ENCODE measurements around the gene UBE2J1. TPM values are rescaled to one million over a fixed set of nuclear protein-coding genes. Genes with fewer than 3 reads are reported as not detected.
"Not testable (repeated sequence)": the region's sequence is repeated elsewhere in the genome, so short reads cannot be mapped to it uniquely, and the experiment has no call there.

UBE2J1 gene
- total RNA-seq, 2 experiments from 2014 or later = 18.7 to 21.7 TPM

DNA sequence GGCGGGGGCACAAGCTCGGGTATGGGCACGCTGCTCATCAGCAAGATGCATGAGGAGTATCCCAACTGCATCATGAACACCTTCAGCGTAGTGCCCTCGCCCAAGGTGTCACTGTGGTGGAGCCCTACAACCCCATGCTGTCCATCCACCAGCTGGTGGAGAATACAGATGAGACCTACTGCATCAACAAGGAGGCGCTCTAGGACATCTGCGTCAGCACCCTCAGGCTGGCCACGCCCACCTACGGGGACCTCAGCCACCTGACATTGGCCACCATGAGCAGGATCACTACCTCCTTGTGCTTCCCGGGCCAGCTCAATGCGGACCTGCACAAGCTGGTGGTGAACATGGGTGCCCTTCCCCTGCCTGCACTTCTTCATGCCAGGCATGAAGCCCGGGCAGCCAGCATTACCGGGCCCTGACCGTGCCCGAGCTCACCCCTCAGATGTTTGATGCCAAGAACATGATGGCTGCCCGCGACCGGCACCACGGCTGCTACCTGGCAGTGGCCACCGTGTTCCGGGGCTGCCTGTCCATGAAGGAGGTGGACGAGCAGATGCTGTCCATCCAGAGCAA, 50.2 kb downstream of the UBE2J1 start:
- no peaks in the 10 kb centered on the region for H3K36me3 Mint-ChIP-seq (ENCODE audit: low read depth)
- ChIA-PET CTCF (no interaction called here), POLR2A (no interaction called here)
- intact Hi-C loops (cut with DNase I, micrococcal nuclease) = no loop called here
- H3K27ac Mint-ChIP-seq = no peak overlapping the region
- no peak for DNase-seq
- peaks cover 21% of the 10 kb centered on the region for H3K4me1 Mint-ChIP-seq
- H3K9me3 Mint-ChIP-seq (ENCODE audit: low read depth) = no peaks in the 10 kb centered on the region
- no peaks in the 10 kb centered on the region for H3K27me3 Mint-ChIP-seq
- H3K4me3 Mint-ChIP-seq = no peak overlapping the region
- ATAC-seq = no peak

DNA sequence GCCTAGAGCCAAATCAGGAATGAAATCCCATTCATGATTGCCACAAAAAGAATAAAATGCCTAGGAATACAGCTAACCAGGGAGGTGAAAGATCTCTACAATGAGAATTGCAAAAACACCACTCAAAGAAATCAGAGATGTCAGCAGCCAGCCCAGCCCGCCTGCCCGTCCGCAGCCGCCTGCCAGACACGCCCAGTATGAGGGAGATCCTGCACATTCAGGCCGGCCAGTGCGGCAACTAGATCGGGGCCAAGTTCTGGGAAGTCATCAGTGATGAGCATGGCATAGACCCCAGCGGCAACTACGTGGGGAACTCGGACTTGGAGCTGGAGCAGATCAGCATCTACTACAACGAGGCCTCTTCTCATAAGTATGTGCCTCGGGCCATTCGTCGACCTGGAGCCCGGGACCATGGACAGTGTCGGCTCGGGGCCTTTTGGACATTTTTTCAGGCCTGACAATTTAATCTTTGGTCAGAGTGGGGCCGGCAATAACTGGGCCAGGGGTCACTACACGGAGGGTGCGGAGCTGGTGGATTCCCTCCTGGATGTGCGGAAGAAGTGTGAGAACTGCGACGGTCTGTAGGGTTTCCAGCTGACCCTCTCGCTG, 50.8 kb downstream of the UBE2J1 start:
- ChIA-PET CTCF (no interaction called here), POLR2A (no interaction called here)
- Mint-ChIP-seq H3K4me3 (no peak overlapping the region), H3K4me1 (peaks cover 21% of the 10 kb centered on the region), H3K36me3 (ENCODE audit: low read depth) (no peaks in the 10 kb centered on the region), H3K27ac (no peak overlapping the region), H3K27me3 (no peaks in the 10 kb centered on the region), H3K9me3 (ENCODE audit: low read depth) (no peaks in the 10 kb centered on the region)
- intact Hi-C loops (cut with DNase I, micrococcal nuclease) = no loop called here
- ATAC-seq (no peak), DNase-seq (no peak)

DNA sequence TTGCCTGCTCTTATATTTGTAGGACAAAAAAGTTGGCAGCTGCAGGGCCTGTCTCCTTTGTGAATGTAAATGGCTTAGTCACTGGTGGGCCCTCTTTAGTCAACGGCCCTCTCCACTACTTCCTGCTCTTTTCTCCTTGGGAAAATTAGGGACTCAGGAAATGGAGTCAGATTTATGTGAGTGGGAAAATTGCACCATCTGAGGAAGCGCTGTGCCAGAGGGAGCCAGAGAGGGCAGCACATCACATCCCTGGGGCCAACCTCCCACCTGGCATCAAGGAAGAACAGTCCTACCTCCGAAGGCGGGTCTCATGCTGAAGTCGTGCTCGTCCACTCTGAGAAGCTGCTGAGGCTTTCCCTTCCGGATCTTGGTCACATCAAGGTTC, 53.1 kb downstream of the UBE2J1 start:
- Mint-ChIP-seq H3K9me3 (ENCODE audit: low read depth) (no peaks in the 10 kb centered on the region), H3K4me1 (peaks cover 21% of the 10 kb centered on the region), H3K27me3 (no peaks in the 10 kb centered on the region), H3K27ac (no peak overlapping the region), H3K4me3 (no peak overlapping the region), H3K36me3 (ENCODE audit: low read depth) (no peaks in the 10 kb centered on the region)
- DNase-seq = no peak
- intact Hi-C loops (cut with DNase I, micrococcal nuclease) = loop anchor here (2.0 kb wide), 2 partner anchors 53 to 155 kb away; partner anchors contain the start of gene UBE2J1 (in 1 of the 2)
- ChIA-PET POLR2A (no interaction called here), CTCF (no interaction called here)
- no peak for ATAC-seq

DNA sequence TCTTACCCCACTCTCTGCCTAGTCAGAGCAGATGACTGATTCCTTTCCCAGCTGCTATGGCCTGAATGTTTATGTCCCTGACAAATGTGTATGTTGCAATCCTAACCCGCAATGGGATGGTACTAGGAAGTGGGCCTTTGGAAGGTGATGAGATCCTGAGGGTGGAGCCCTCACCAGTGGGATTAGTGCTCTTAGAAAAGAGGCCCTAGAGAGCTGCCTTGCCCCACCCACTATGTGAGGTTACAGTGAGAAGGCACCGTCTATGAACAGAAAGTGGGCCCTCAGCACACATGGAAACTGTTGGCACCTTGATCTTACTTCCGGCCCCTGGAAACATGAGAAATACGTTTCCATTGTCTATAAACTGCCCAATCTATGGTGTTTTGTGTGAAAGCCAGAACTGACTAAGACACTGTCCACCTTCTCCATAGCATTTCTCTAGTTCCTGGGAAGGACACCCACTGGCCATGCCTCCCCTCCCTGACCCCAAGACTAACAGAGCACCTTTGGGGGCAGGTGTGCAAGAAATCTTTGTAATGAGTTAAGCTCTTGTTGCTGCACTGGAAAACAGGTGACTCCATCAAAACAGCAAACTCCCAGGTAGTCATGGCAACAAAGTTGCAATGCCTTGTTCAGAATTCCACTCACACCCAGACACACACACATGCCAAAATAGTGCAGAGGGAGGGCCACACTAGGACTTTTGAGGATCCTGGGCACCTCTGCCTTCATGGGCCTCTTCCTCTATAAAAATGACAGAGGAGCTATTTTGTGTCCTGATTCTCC, 53.6 kb downstream of the UBE2J1 start:
- Mint-ChIP-seq H3K27ac (peak overlapping the region; percentile 72), H3K36me3 (ENCODE audit: low read depth) (no peaks in the 10 kb centered on the region), H3K4me3 (no peak overlapping the region), H3K9me3 (ENCODE audit: low read depth) (no peaks in the 10 kb centered on the region), H3K27me3 (no peaks in the 10 kb centered on the region), H3K4me1 (peaks cover 21% of the 10 kb centered on the region)
- ChIA-PET CTCF (interaction anchor here (0.9 to 1.5 kb wide), 3 partner anchors 21 to 155 kb away, joined by 3 to 5 read pairs (median 4); no protein-coding TSS in a partner anchor), POLR2A (interaction anchor here (1.4 kb wide), 1 partner anchor 154 kb away, joined by 4 read pairs; no protein-coding TSS in a partner anchor)
- DNase-seq (peak; percentile 72), ATAC-seq (peak; percentile 72)
- intact Hi-C loops (cut with DNase I, micrococcal nuclease) = loop anchor here (1.0 to 2.0 kb wide), 4 partner anchors 53 to 219 kb away; partner anchors contain the start of genes UBE2J1 (in 2 of the 2) and PNRC1 (in 1 of the 2)

DNA sequence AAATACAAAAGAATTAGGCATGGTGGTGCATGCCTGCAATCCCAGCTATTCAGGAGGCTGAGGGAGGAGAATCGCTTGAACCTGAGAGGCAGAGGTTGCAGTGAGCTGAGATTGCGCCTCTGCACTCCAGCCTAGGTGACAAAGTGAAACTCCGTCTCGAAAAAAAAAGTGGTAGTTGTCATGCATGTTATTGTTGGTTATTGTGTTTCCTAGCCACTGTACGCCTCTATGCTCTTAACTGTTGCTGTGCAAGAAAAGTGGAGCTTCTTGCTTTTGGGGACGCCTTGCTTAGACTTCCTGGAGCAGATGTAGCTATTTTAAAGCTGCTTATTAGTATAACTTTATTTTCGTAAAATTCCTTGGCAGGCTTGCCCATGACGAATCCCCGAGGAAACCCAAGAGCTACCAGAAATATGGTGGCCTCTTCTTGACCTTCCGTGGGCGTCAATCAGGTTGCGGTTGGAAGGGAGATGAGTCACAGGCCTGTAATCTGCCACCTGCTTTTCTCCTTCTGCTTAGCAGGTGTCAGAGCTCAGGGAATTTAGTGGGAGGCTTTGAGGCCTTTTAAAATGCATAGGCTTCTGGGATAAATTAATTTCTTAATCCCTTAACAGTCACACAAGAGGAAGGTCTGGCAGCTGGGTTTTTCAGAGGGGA, 54.7 kb downstream of the UBE2J1 start:
- H3K27ac Mint-ChIP-seq = peak overlapping the region; percentile 72
- intact Hi-C loops (cut with DNase I, micrococcal nuclease) = loop anchor here (1.0 to 2.0 kb wide), 4 partner anchors 54 to 218 kb away; partner anchors contain the start of genes UBE2J1 (in 2 of the 2) and PNRC1 (in 1 of the 2)
- H3K4me3 Mint-ChIP-seq = peak overlapping the region; percentile 35
- DNase-seq (peak; percentile 85), ATAC-seq (peak; percentile 77)
- H3K4me1 Mint-ChIP-seq = peaks cover 21% of the 10 kb centered on the region
- H3K27me3 Mint-ChIP-seq = no peaks in the 10 kb centered on the region
- CTCF ChIA-PET = interaction anchor here (0.6 to 1.5 kb wide), 6 partner anchors 20 to 154 kb away, joined by 3 to 5 read pairs (median 3); no protein-coding TSS in a partner anchor
- no peaks in the 10 kb centered on the region for H3K36me3 Mint-ChIP-seq (ENCODE audit: low read depth)
- no peaks in the 10 kb centered on the region for H3K9me3 Mint-ChIP-seq (ENCODE audit: low read depth)
- POLR2A ChIA-PET = interaction anchor here (0.7 to 1.4 kb wide), 6 partner anchors 54 to 217 kb away, joined by 3 to 9 read pairs (median 4); partner anchors contain the start of genes PM20D2, PNRC1 and UBE2J1

DNA sequence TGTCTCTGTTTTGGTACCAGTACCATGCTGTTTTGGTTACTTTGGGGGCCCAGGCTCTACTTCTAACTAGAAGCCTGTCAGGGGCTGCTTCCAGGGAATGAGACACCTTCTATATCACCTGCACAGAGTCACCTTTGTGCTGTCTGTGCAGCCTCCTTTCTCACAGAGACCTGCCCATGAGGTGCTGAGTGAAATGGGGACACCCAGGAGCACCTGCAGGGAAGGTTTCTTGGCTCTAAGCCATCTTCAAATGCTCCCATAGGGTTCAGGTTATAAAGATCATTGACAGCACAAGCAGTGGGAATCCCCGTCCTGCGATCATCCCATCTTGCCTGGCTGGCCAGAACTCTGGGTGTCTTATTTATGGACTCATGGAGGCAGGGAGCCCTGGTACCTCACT, 56.5 kb downstream of the UBE2J1 start:
- H3K4me1 Mint-ChIP-seq = peaks cover 21% of the 10 kb centered on the region
- POLR2A ChIA-PET = no interaction called here
- H3K4me3 Mint-ChIP-seq = no peak overlapping the region
- no peaks in the 10 kb centered on the region for H3K9me3 Mint-ChIP-seq (ENCODE audit: low read depth)
- H3K27ac Mint-ChIP-seq = no peak overlapping the region
- intact Hi-C loops (cut with DNase I, micrococcal nuclease) = no loop called here
- H3K27me3 Mint-ChIP-seq = no peaks in the 10 kb centered on the region
- no peaks in the 10 kb centered on the region for H3K36me3 Mint-ChIP-seq (ENCODE audit: low read depth)
- DNase-seq (no peak), ATAC-seq (no peak)
- CTCF ChIA-PET = no interaction called here

DNA sequence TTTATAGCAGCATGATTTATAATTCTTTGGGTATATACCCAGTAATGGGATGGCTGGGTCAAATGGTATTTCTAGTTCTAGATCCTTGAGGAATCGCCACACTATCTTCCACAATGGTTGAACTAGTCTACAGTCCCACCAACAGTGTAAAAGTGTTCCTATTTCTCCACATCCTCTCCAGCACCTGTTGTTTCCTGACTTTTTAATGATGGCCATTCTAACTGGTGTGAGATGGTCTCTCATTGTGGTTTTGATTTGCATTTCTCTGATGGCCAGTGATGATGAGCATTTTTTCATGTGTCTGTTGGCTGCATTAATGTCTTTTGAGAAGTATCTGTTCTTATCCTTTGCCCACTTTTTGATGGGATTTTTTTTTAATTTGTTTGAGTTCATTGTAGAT, 57.4 kb downstream of the UBE2J1 start:
- CTCF ChIA-PET; H3K27ac Mint-ChIP-seq; H3K27me3 Mint-ChIP-seq; H3K36me3 Mint-ChIP-seq (ENCODE audit: low read depth); intact Hi-C loops (cut with DNase I, micrococcal nuclease); H3K4me3 Mint-ChIP-seq; POLR2A ChIA-PET; ATAC-seq; H3K9me3 Mint-ChIP-seq (ENCODE audit: low read depth); DNase-seq: not testable (repeated sequence)
- H3K4me1 Mint-ChIP-seq = peaks cover 21% of the 10 kb centered on the region

DNA sequence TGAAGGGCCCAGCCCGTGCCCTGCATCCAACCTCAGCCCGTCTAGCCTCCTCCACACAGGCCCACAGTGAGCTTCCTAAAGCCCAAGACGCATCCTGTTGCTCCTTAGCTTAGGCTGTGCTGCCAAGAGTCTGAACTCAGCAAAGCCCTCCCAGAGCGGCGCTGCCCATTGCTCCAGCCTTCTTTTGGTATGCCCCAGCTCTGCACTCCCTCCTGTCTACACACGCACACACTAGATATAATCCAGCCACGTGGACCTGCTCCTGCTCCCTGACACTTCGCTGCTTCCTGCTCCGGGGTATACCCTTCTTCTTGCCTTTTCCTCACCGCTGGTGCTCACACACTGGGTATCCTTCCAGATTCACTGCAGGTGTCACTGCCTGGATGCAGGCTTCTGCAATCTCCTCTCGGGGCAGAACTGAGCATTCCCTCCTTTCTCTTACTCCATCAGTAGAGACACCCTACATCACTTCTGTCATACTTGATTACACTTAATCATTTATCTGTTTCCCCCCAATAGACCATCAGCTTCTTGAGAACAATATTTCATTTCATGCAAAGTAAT, 61.2 kb downstream of the UBE2J1 start:
- ChIA-PET CTCF (interaction anchor here (1.5 kb wide), 1 partner anchor 8 kb away, joined by 4 read pairs; no protein-coding TSS in a partner anchor), POLR2A (interaction anchor here (0.7 kb wide), 1 partner anchor 307 kb away, joined by 3 read pairs; no protein-coding TSS in a partner anchor)
- Mint-ChIP-seq H3K4me3 (no peak overlapping the region), H3K4me1 (no peaks in the 10 kb centered on the region), H3K27me3 (no peaks in the 10 kb centered on the region), H3K36me3 (ENCODE audit: low read depth) (no peaks in the 10 kb centered on the region), H3K9me3 (ENCODE audit: low read depth) (no peaks in the 10 kb centered on the region), H3K27ac (no peak overlapping the region)
- ATAC-seq = no peak
- no peak for DNase-seq
- intact Hi-C loops (cut with DNase I, micrococcal nuclease) = no loop called here

DNA sequence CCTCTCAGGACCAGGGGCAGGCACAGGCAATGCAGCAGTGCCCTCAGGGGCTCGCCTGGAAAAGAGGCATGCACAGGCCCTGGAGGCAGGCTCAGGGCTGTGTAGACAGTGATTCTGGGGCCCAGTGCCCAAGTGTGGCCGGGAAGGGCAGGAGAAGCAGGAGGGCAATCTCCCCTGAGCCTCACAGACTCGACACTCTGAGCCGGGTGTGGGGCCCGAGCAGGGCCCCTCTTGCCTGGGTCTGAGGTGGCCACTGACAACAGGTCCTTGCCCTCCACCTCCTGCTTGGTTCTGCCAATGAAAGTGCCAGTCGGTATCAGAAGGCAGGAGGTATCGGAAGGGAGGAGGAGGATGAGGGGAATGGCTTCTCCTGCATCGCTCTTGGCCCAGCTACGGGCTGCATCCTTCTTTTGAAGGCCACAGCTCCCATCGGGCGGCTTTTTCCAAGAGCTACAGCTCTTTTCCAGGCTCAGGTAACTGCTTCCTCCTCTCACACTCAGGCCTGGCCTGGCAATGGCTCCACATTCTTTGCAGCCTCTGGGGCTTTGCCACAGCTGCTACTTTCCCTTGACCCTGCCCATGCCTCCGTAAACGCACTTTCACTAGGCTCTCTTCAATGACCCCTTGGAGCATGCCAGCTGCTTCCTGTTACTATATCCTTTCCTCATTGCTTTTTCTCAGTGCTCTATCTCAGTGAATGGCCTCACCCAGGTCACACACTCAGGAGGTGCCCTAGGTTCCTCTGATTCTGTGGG, 61.9 kb downstream of the UBE2J1 start:
- ChIA-PET CTCF (interaction anchor here (1.5 to 2.1 kb wide), 2 partner anchors 8 to 13 kb away, joined by 4 to 6 read pairs; no protein-coding TSS in a partner anchor), POLR2A (interaction anchor here (0.5 kb wide), 1 partner anchor 20 kb away, joined by 3 read pairs; no protein-coding TSS in a partner anchor)
- Mint-ChIP-seq H3K36me3 (ENCODE audit: low read depth) (no peaks in the 10 kb centered on the region), H3K27ac (no peak overlapping the region), H3K4me1 (no peaks in the 10 kb centered on the region), H3K27me3 (no peaks in the 10 kb centered on the region), H3K9me3 (ENCODE audit: low read depth) (no peaks in the 10 kb centered on the region), H3K4me3 (no peak overlapping the region)
- DNase-seq (no peak), ATAC-seq (no peak)
- intact Hi-C loops (cut with DNase I, micrococcal nuclease) = no loop called here

DNA sequence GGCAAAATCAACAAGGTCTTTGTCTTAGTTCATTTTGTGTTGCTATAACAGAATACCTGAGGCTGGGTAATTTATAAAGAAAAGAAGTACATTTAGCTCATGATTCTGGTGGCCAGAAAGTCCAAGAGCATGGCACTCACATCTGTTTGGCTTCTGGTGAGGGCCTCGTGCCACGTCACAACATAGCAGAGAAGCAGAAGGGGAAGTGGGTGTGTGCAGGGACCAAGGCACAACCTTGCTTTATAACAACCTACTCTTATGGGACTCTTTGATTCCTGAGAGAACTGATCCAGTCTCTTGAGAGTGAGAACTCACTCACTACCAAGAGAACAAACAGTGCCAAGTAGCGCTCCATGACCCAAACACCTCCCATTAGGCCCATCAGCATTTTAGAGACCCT, 62.8 kb downstream of the UBE2J1 start:
- no peak for DNase-seq
- intact Hi-C loops (cut with DNase I, micrococcal nuclease) = no loop called here
- ChIA-PET CTCF (interaction anchor here (1.0 to 2.1 kb wide), 3 partner anchors 12 to 320 kb away, joined by 3 to 6 read pairs (median 4); no protein-coding TSS in a partner anchor), POLR2A (no interaction called here)
- no peak for ATAC-seq
- H3K9me3 Mint-ChIP-seq (ENCODE audit: low read depth) = no peaks in the 10 kb centered on the region
- H3K4me3 Mint-ChIP-seq = no peak overlapping the region
- no peaks in the 10 kb centered on the region for H3K4me1 Mint-ChIP-seq
- H3K27me3 Mint-ChIP-seq = no peaks in the 10 kb centered on the region
- H3K27ac Mint-ChIP-seq = no peak overlapping the region
- no peaks in the 10 kb centered on the region for H3K36me3 Mint-ChIP-seq (ENCODE audit: low read depth)

All from activated CD4-positive, alpha-beta T cell treated with anti-CD3 and anti-CD28 coated beads for 36 hours (primary cell).